OCI-LY7 (cell line): ENCODE data around the gene MACROD2.

Source experiments
- CTCF ChIP-seq: fragments of 200-600 bp; sonication (generic); conservative IDR thresholded peaks from 2 replicates; pipeline ENCODE4 v1.5.1; 2014; ENCODE audit warnings: mild to moderate bottlenecking, antibody characterized with exemption, low read length, moderate library complexity, mixed read lengths
- EZH2phosphoT487 ChIP-seq: fragments of 200-600 bp; sonication (generic); IDR thresholded peaks from 2 replicates; pipeline ENCODE4 v1.6.1; 2018; ENCODE audit warnings: low read depth, borderline replicate concordance, mild to moderate bottlenecking, mixed run types, antibody characterized with exemption, low read length, moderate library complexity, mixed read lengths

DNA sequence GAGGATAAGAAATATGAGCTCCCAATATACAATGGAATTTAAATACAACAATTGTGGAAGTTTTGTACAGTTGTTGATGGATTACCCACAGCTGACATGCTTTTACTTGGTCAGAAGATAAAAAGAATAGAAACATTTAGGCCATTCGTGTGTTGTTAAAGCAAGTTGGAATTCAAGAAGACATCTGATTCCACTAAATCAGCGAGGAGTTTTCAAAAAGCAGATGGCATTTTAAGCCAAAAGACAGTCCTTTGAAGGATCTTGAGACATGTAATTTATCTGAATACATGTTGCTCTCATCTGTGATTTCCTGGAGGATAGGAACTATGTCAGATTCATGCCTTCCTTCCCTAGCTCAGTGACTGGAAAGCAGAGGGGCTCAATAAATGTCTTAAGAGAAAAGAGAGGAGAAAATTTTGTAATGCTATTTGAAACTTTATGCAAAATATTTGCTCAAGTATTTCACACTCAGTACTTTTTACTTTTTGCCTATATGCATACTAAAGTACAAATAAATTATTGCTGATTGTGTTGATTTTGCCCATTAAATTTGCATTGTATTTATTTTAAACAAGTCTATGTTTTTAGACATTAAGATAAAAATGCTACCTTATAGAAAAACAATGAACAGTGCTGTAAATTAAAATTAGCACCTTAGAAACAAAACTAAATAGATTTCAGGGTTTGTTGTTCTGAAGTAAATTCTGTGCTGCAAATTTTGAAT, 1075.9 kb downstream of the MACROD2 start:
- TF ChIP-seq CTCF (no peak), EZH2phosphoT487 (no peak)
